ENCODE results near the gene ZNF587B.

GRCh38 chr19:57816652-57817051 lies 13.4 kb upstream of the ZNF587B start:
- TF ChIP-seq POLR2AphosphoS5 (IDR thresholded peaks at IDR 0.05) = no peak
- no peak for TF ChIP-seq POLR2A (IDR thresholded peaks at IDR 0.05)
- no peak for TF ChIP-seq CTCF (IDR thresholded peaks at IDR 0.05)
- TF ChIP-seq EP300 (IDR thresholded peaks at IDR 0.05; ENCODE audit: low read depth) = no peak
